SK-N-SH (cell line): ENCODE data around the gene PEMT.

Experiments used
- CTCF ChIP-seq: fragments of 200-600 bp; sonication (generic); IDR thresholded peaks from 2 replicates; pipeline ENCODE4 v1.6.1; 2017; ENCODE audit warnings: antibody characterized with exemption, mild to moderate bottlenecking, moderate library complexity
- EP300 ChIP-seq, 2 experiments: IDR thresholded peaks; 2 replicates each; pipeline versions ENCODE4 v1.4.0 to v1.6.1; 2012; ENCODE audit warnings: borderline replicate concordance in 1 of 2, low read depth in 1 of 2, low read length in 1 of 2
- EZH2phosphoT487 ChIP-seq: fragments of 200-600 bp; sonication (generic); IDR thresholded peaks from 2 replicates; pipeline ENCODE4 v1.6.1; 2017; ENCODE audit warnings: low read depth, mixed run types, mild to moderate bottlenecking, antibody characterized with exemption, moderate library complexity, borderline replicate concordance
- POLR2AphosphoS5 ChIP-seq: IDR thresholded peaks from 2 replicates; pipeline ENCODE4 v1.6.1; 2012; ENCODE audit warnings: low read depth, low read length
- TEAD4 ChIP-seq: IDR thresholded peaks from 2 replicates; pipeline ENCODE4 v1.4.0; 2012; ENCODE audit warnings: mild to moderate bottlenecking, borderline replicate concordance; ENCODE audit not compliant: insufficient read depth
- YY1 ChIP-seq: IDR thresholded peaks from 2 replicates; pipeline ENCODE4 v1.4.0; 2012; ENCODE audit warnings: low read depth, mild to moderate bottlenecking
- TF ChIP-seq, protein P1 (sequence below): fragments of 150-350 bp; IDR thresholded peaks from 2 replicates; pipeline ENCODE4 v1.6.1; 2017; ENCODE audit warnings: antibody characterized with exemption, low read length, low read depth, borderline replicate concordance
- TF ChIP-seq, protein P2 (sequence below): IDR thresholded peaks from 2 replicates; pipeline ENCODE4 v1.4.0; 2012; ENCODE audit warnings: low read depth, borderline replicate concordance
- TF ChIP-seq, protein P3 (sequence below): IDR thresholded peaks from 2 replicates; pipeline ENCODE4 v1.4.0; 2012; ENCODE audit warnings: low read depth

DNA sequence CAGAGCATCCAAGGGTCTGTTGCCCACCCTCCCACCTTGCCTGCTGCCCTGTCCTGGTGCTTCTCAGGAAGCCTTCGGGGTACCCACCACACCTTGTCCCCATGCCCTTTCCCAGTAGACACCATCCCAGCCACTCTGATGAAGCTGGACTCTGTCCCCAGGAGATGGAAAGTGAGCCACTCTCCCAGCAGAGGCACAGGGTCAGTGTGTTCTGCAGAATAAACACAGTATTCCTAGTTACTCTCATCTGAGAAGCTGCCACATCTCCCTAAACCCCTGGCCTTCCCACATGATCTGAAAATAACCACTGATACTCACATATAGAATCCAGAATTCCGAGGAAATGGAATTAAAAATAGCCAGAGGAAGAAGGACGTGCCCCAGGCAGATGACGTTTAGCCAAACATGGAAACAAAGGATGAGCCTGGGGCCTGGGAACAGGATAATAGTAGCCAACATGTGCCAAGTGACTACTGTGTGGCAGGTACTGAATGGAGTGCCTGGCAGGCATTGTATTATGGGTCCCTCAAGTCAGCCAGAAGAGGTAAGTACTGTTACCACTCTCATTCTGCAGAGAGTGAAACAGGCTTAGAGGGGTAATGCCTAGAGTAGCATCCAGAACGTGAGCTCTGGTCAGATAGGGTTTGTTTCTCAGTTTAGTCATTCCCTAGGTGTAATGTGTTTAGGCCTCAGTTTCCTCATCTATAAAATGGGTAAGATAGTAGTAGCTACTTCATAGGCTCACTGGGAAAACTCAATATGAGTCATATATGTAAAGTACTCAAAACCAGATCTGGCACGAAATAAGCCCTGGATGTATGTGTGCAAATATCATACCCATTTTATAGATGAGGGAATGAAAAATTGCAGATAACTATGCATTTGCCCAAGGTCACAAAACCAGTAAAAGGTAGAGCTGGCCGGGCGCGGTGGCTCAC is 20.8 kb upstream of the PEMT start:
- TF ChIP-seq, protein P1, sequence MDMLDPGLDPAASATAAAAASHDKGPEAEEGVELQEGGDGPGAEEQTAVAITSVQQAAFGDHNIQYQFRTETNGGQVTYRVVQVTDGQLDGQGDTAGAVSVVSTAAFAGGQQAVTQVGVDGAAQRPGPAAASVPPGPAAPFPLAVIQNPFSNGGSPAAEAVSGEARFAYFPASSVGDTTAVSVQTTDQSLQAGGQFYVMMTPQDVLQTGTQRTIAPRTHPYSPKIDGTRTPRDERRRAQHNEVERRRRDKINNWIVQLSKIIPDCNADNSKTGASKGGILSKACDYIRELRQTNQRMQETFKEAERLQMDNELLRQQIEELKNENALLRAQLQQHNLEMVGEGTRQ = no peak
- TF ChIP-seq CTCF = no peak
- no peak for TF ChIP-seq EZH2phosphoT487
- TF ChIP-seq, protein P2, sequence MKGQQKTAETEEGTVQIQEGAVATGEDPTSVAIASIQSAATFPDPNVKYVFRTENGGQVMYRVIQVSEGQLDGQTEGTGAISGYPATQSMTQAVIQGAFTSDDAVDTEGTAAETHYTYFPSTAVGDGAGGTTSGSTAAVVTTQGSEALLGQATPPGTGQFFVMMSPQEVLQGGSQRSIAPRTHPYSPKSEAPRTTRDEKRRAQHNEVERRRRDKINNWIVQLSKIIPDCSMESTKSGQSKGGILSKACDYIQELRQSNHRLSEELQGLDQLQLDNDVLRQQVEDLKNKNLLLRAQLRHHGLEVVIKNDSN = no peak
- TF ChIP-seq TEAD4 = no peak
- TF ChIP-seq, protein P3, sequence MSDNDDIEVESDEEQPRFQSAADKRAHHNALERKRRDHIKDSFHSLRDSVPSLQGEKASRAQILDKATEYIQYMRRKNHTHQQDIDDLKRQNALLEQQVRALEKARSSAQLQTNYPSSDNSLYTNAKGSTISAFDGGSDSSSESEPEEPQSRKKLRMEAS = no peak
- TF ChIP-seq YY1 = no peak
- no peak for TF ChIP-seq EP300 (IDR thresholded peaks at IDR 0.05; ENCODE audit: borderline replicate concordance in 1 of 2, low read depth in 1 of 2, low read length in 1 of 2)
- TF ChIP-seq POLR2AphosphoS5 = no peak
